GM23338 (cell line): ENCODE measurements around the gene PCBP3.

Experiments used
- CREB1 ChIP-seq: fragments of 250-450 bp; sonication (Bioruptor Pico); IDR thresholded peaks from 2 replicates; pipeline ENCODE4 v1.5.0; 2020; ENCODE audit warnings: low read depth, mild to moderate bottlenecking, moderate library complexity
- EZH2 ChIP-seq: fragments of 200-600 bp; sonication (generic); IDR thresholded peaks from one replicate; pipeline ENCODE4 v1.8.0; 2017; ENCODE audit warnings: antibody characterized with exemption, mild to moderate bottlenecking, low read depth; ENCODE audit not compliant: unreplicated experiment
- NANOG ChIP-seq: IDR thresholded peaks from 2 replicates; pipeline ENCODE4 v1.6.1; 2016; ENCODE audit warnings: antibody characterized with exemption, borderline replicate concordance
- POLR2AphosphoS5 ChIP-seq: IDR thresholded peaks from 2 replicates; pipeline ENCODE4 v1.6.1; 2016; ENCODE audit warnings: antibody characterized with exemption, low read depth
- TF ChIP-seq, protein P1 (sequence below), 2 experiments: fragments of 200-600 bp in 1 of 2; sonication (generic) in 1 of 2; conservative IDR thresholded peaks; 2 replicates each; pipeline versions ENCODE4 v1.5.1 to v1.6.1; 2016 to 2017; ENCODE audit warnings: antibody characterized with exemption in 2 of 2, low read depth in 2 of 2, mild to moderate bottlenecking in 2 of 2, moderate library complexity in 1 of 2

DNA sequence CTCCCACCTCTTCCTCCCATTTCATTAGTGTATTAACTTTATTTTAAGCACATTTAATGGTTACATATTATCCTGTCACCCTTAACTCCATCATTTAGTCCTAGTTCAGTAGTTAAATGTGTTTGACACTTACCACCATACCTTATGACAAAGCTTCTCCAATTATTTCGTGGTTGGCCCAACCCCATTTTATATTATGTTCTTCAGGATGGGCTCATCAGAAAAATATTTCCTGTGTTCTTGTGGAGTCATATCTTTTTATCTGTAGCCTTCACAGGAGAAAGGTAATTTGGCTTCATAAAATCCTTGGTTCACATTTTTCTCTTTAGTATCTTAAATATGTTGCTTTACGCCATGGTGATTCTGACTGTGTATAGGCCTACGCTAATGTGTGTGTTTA, 195.7 kb downstream of the PCBP3 start:
- TF ChIP-seq, protein P1, sequence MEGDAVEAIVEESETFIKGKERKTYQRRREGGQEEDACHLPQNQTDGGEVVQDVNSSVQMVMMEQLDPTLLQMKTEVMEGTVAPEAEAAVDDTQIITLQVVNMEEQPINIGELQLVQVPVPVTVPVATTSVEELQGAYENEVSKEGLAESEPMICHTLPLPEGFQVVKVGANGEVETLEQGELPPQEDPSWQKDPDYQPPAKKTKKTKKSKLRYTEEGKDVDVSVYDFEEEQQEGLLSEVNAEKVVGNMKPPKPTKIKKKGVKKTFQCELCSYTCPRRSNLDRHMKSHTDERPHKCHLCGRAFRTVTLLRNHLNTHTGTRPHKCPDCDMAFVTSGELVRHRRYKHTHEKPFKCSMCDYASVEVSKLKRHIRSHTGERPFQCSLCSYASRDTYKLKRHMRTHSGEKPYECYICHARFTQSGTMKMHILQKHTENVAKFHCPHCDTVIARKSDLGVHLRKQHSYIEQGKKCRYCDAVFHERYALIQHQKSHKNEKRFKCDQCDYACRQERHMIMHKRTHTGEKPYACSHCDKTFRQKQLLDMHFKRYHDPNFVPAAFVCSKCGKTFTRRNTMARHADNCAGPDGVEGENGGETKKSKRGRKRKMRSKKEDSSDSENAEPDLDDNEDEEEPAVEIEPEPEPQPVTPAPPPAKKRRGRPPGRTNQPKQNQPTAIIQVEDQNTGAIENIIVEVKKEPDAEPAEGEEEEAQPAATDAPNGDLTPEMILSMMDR (conservative IDR thresholded peaks at IDR 0.05; ENCODE audit: low read depth in 2 of 2) = no peak
- TF ChIP-seq POLR2AphosphoS5 (no peak), CREB1 (CRISPR knock-in tag) (no peak), EZH2 (no peak), NANOG (no peak)
